Esophagus muscularis mucosa (tissue), 4 donors: ENCODE results near the gene PCBP1. TPM values are rescaled to one million over a fixed set of nuclear protein-coding genes. Genes with fewer than 3 reads are reported as not detected.
"Not testable (repeated sequence)": the region's sequence is repeated elsewhere in the genome, so short reads cannot be mapped to it uniquely, and the experiment has no call there.

Experiments
- DNase-seq: peaks from one replicate; pipeline ENCODE4 v3.0.0-alpha.2; 2017; ENCODE audit errors: extremely low spot score
- H3K27ac ChIP-seq, 4 donors: fragments of 200-600 bp; sonication (generic); replicated peaks in 1 of 4; 1 replicate in 3 of 4; 2 replicates in 1 of 4; pipeline ENCODE4 v1.5.1; 2016 to 2019; ENCODE audit warnings: mild to moderate bottlenecking in 1 of 4
- H3K27me3 ChIP-seq, 4 donors: fragments of 200-600 bp; sonication (generic); one replicate each; pipeline versions ENCODE4 v1.5.1 to v1.6.0; 2016 to 2019
- H3K36me3 ChIP-seq, 4 donors: fragments of 200-600 bp; sonication (generic); one replicate each; pipeline ENCODE4 v1.5.1; 2016 to 2019
- H3K4me1 ChIP-seq, 4 donors: fragments of 200-600 bp; sonication (generic); one replicate each; pipeline ENCODE4 v1.5.1; 2016 to 2019
- H3K4me3 ChIP-seq, 4 donors: fragments of 200-600 bp; sonication (generic); 1 replicate in 2 of 4; 2 replicates in 2 of 4; pipeline ENCODE4 v1.5.1; 2016 to 2019; ENCODE audit warnings: mild to moderate bottlenecking in 4 of 4, moderate library complexity in 1 of 4
- H3K9me3 ChIP-seq, 4 donors: fragments of 200-600 bp; sonication (generic); 1 replicate in 3 of 4; 2 replicates in 1 of 4; pipeline ENCODE4 v1.5.1; 2016 to 2019
- CTCF ChIP-seq, 3 experiments: fragments of 200-600 bp in 2 of 3; fragments of 450-650 bp in 1 of 3; sonication (generic) in 2 of 3; IDR thresholded peaks; one replicate each; pipeline ENCODE4 v1.5.1; 2017 to 2019; ENCODE audit warnings: antibody characterized with exemption in 3 of 3, mild to moderate bottlenecking in 2 of 3, moderate library complexity in 1 of 3
- EP300 ChIP-seq: sonication (generic); formaldehyde crosslinking; IDR thresholded peaks from one replicate; pipeline ENCODE4 v1.6.1; 2017; ENCODE audit warnings: antibody characterized with exemption
- POLR2A ChIP-seq: fragments of 450-650 bp; IDR thresholded peaks from one replicate; pipeline ENCODE4 v1.6.1; 2017; ENCODE audit warnings: antibody characterized with exemption, moderate library complexity, mild to moderate bottlenecking, low read depth
- POLR2AphosphoS5 ChIP-seq, 2 donors: sonication (generic); formaldehyde crosslinking; IDR thresholded peaks; one replicate each; pipeline ENCODE4 v1.6.1; 2017; ENCODE audit warnings: antibody characterized with exemption in 2 of 2
- WGBS: methylation state at CpG from one replicate; pipeline ENCODE4 v1.1.5; 2018; 5-methylcytosine and 5-hydroxymethylcytosine counted together
- intact Hi-C: fragments of 100-400 bp; cut with DNase I; formaldehyde crosslinking; loops from one replicate; pipeline ENCODE4 v1.15.1; 2023
- total RNA-seq, 4 donors: library from RNA; depleted of rRNA; stranded (reverse); fragments of >200 nt; gene quantifications; one replicate each; pipeline versions ENCODE4 v1.1.0 to v1.2.1, GENCODE V29; 2016

Gene PCBP1
- total RNA-seq, 4 donors from 2014 or later: 156 to 220 (median 189) TPM

- 80% methylated on average over 2 of the region's 2 CpGs for WGBS
- intact Hi-C loops: no loop called here
- H3K27ac ChIP-seq: no peak overlapping the region
- peaks cover 8 to 55% (median 35%) of the 10 kb centered on the region in 4 donors for H3K36me3 ChIP-seq
- H3K4me3 ChIP-seq: no peak overlapping the region
- no peaks in the 10 kb centered on the region for H3K9me3 ChIP-seq
- TF ChIP-seq POLR2A (no peak), POLR2AphosphoS5 (IDR thresholded peaks at IDR 0.05) (no peak), CTCF (IDR thresholded peaks at IDR 0.05) (no peak), EP300 (no peak)
- DNase-seq: no peak
- H3K27me3 ChIP-seq: no peaks in the 10 kb centered on the region
- H3K4me1 ChIP-seq: peaks cover 7 to 15% (median 12%) of the 10 kb centered on the region in 4 donors
Observed at GRCh38 chr2:70046534-70046933, 40.7 kb upstream of the PCBP1 start.

- H3K36me3 ChIP-seq: peaks cover 8 to 64% (median 38%) of the 10 kb centered on the region in 4 donors
- no peaks in the 10 kb centered on the region for H3K9me3 ChIP-seq
- H3K4me3 ChIP-seq: no peak overlapping the region
- H3K4me1 ChIP-seq: peaks cover 7 to 15% (median 12%) of the 10 kb centered on the region in 4 donors
- H3K27ac ChIP-seq: no peak overlapping the region
- TF ChIP-seq EP300 (no peak), POLR2A (no peak), POLR2AphosphoS5 (IDR thresholded peaks at IDR 0.05) (no peak), CTCF (IDR thresholded peaks at IDR 0.05) (no peak)
- WGBS: 92% methylated on average over 5 of the region's 5 CpGs
- intact Hi-C loops: no loop called here
- H3K27me3 ChIP-seq: no peaks in the 10 kb centered on the region
- no peak for DNase-seq
Observed at GRCh38 chr2:70047451-70047850, 39.8 kb upstream of the PCBP1 start.

GRCh38 chr2:70049255-70049654, 38.0 kb upstream of the PCBP1 start:
- Histone ChIP-seq H3K27ac (no peak overlapping the region), H3K4me3 (no peak overlapping the region), H3K4me1 (peaks cover 7 to 15% (median 12%) of the 10 kb centered on the region in 4 donors), H3K36me3 (peaks cover 8 to 82% (median 52%) of the 10 kb centered on the region in 4 donors), H3K9me3 (no peaks in the 10 kb centered on the region), H3K27me3 (no peaks in the 10 kb centered on the region)
- intact Hi-C loops: no loop called here
- 100% methylated on average over 1 of the region's 1 CpG for WGBS
- TF ChIP-seq POLR2AphosphoS5 (IDR thresholded peaks at IDR 0.05): no peak
- no peak for TF ChIP-seq EP300
- no peak for TF ChIP-seq CTCF (IDR thresholded peaks at IDR 0.05)
- TF ChIP-seq POLR2A: no peak
- DNase-seq: no peak

GRCh38 chr2:70050631-70051425, 36.4 kb upstream of the PCBP1 start:
- no peaks in the 10 kb centered on the region for H3K27me3 ChIP-seq
- H3K27ac ChIP-seq: no peak overlapping the region
- intact Hi-C loops: no loop called here
- TF ChIP-seq POLR2AphosphoS5 (IDR thresholded peaks at IDR 0.05) (no peak), CTCF (IDR thresholded peaks at IDR 0.05) (no peak), EP300 (no peak), POLR2A (no peak)
- no peak for DNase-seq
- H3K4me1 ChIP-seq: peaks cover 0 to 7% (median 4%) of the 10 kb centered on the region in 4 donors
- H3K36me3 ChIP-seq: peaks cover 20 to 94% (median 67%) of the 10 kb centered on the region in 4 donors
- no peak overlapping the region for H3K4me3 ChIP-seq
- no peaks in the 10 kb centered on the region for H3K9me3 ChIP-seq
- WGBS: 84% methylated on average over 5 of the region's 5 CpGs

- WGBS: 94% methylated on average over 4 of the region's 4 CpGs
- H3K36me3 ChIP-seq: peaks cover 23 to 90% (median 71%) of the 10 kb centered on the region in 4 donors
- intact Hi-C loops: not testable (repeated sequence)
Observed at GRCh38 chr2:70055259-70055658, 32.0 kb upstream of the PCBP1 start.

More at GRCh38 chr2:70055259-70055658, 32.0 kb upstream of the PCBP1 start:
- DNase-seq, H3K4me3 ChIP-seq, H3K27me3 ChIP-seq, H3K9me3 ChIP-seq, H3K27ac ChIP-seq, H3K4me1 ChIP-seq: not testable (repeated sequence)
